GM23338 (cell line): ENCODE results near the gene ARHGAP10. TPM values are rescaled to one million over a fixed set of nuclear protein-coding genes. Genes with fewer than 3 reads are reported as not detected.

Experiments used
- ATAC-seq: fragments of 200-7000 bp; cut with Tn5 transposase; 3 replicates; pipeline ENCODE4 v1.9.1; 2020
- DNase-seq: peaks from one replicate; pipeline ENCODE4 v3.0.0-alpha.2; 2015; ENCODE audit warnings: low spot score
- H2AFZ ChIP-seq: fragments of 200-600 bp; sonication (generic); 2 replicates; pipeline ENCODE4 v1.8.0; 2016; ENCODE audit warnings: antibody characterized with exemption, mild to moderate bottlenecking, moderate library complexity
- H3F3A ChIP-seq: fragments of 200-600 bp; sonication (generic); replicated peaks from 2 replicates; pipeline ENCODE4 v1.8.0; 2017; ENCODE audit warnings: antibody characterized with exemption, mixed run types, low read depth
- H3K27ac ChIP-seq: fragments of 200-600 bp; sonication (generic); 2 replicates; pipeline ENCODE4 v1.6.1; 2016; ENCODE audit warnings: low read depth
- H3K27me3 ChIP-seq: fragments of 200-600 bp; sonication (generic); 2 replicates; pipeline ENCODE4 v1.8.0; 2016; ENCODE audit warnings: mild to moderate bottlenecking, mixed run types, moderate library complexity; ENCODE audit not compliant: insufficient read depth
- H3K36me3 ChIP-seq: fragments of 200-600 bp; sonication (generic); 2 replicates; pipeline ENCODE4 v1.8.0; 2016; ENCODE audit warnings: mild to moderate bottlenecking; ENCODE audit not compliant: insufficient read depth
- H3K4me1 ChIP-seq: fragments of 200-600 bp; sonication (generic); 2 replicates; pipeline ENCODE4 v1.8.0; 2016; ENCODE audit warnings: mild to moderate bottlenecking, moderate library complexity; ENCODE audit not compliant: insufficient read depth
- H3K4me2 ChIP-seq: fragments of 200-600 bp; sonication (generic); 2 replicates; pipeline ENCODE4 v1.7.1; 2017; ENCODE audit warnings: mixed run types
- H3K4me3 ChIP-seq: fragments of 200-600 bp; sonication (generic); 2 replicates; pipeline ENCODE4 v1.6.1; 2016; ENCODE audit warnings: mixed run types
- H3K79me2 ChIP-seq: fragments of 200-600 bp; sonication (generic); replicated peaks from 2 replicates; pipeline ENCODE4 v1.8.0; 2017; ENCODE audit warnings: mild to moderate bottlenecking; ENCODE audit not compliant: insufficient read depth
- H3K9me2 ChIP-seq: fragments of 200-600 bp; sonication (generic); 2 replicates; pipeline ENCODE4 v1.8.0; 2017; ENCODE audit not compliant: insufficient read depth
- H4K20me1 ChIP-seq: fragments of 200-600 bp; sonication (generic); replicated peaks from 2 replicates; pipeline ENCODE4 v1.8.0; 2017; ENCODE audit warnings: mild to moderate bottlenecking; ENCODE audit not compliant: insufficient read depth
- H3K27ac Mint-ChIP-seq: 2 replicates; pipeline ENCODE4 v1.8.0; 2020; ENCODE audit warnings: inconsistent platforms, mild to moderate bottlenecking, moderate library complexity, mixed read lengths
- H3K27me3 Mint-ChIP-seq: 3 replicates; pipeline ENCODE4 v1.8.0; 2022; ENCODE audit warnings: low read depth, mild to moderate bottlenecking, moderate library complexity, mixed read lengths, inconsistent platforms; ENCODE audit not compliant: insufficient read depth, poor library complexity
- H3K36me3 Mint-ChIP-seq: 3 replicates; pipeline ENCODE4 v1.8.0; 2021; ENCODE audit warnings: low read depth, mild to moderate bottlenecking, inconsistent platforms, moderate library complexity, mixed read lengths
- H3K4me1 Mint-ChIP-seq: 3 replicates; pipeline ENCODE4 v1.8.0; 2020; ENCODE audit warnings: mild to moderate bottlenecking, inconsistent platforms, mixed read lengths
- H3K4me3 Mint-ChIP-seq: 3 replicates; pipeline ENCODE4 v1.8.0; 2021; ENCODE audit warnings: moderate library complexity, mild to moderate bottlenecking, inconsistent platforms, mixed read lengths
- H3K9me3 Mint-ChIP-seq: 3 replicates; pipeline ENCODE4 v1.8.0; 2020; ENCODE audit warnings: moderate library complexity, mild to moderate bottlenecking, inconsistent platforms, mixed read lengths
- CREB1 ChIP-seq: fragments of 250-450 bp; sonication (Bioruptor Pico); IDR thresholded peaks from 2 replicates; pipeline ENCODE4 v1.5.0; 2020; ENCODE audit warnings: low read depth, mild to moderate bottlenecking, moderate library complexity
- CTCF ChIP-seq, 2 experiments: fragments of 200-600 bp in 1 of 2; sonication (generic) in 1 of 2; conservative IDR thresholded peaks; 2 replicates each; pipeline versions ENCODE4 v1.5.1 to v1.6.1; 2016 to 2017; ENCODE audit warnings: antibody characterized with exemption in 2 of 2, low read depth in 2 of 2, mild to moderate bottlenecking in 2 of 2, moderate library complexity in 1 of 2
- ETS1 ChIP-seq: IDR thresholded peaks from 2 replicates; pipeline ENCODE4 v1.6.1; 2016; ENCODE audit warnings: antibody characterized with exemption
- EZH2 ChIP-seq: fragments of 200-600 bp; sonication (generic); IDR thresholded peaks from one replicate; pipeline ENCODE4 v1.8.0; 2017; ENCODE audit warnings: antibody characterized with exemption, mild to moderate bottlenecking, low read depth; ENCODE audit not compliant: unreplicated experiment
- EZH2phosphoT487 ChIP-seq: fragments of 200-600 bp; sonication (generic); IDR thresholded peaks from one replicate; pipeline ENCODE4 v1.8.1; 2018; ENCODE audit warnings: antibody characterized with exemption; ENCODE audit not compliant: unreplicated experiment
- JUNB ChIP-seq: IDR thresholded peaks from one replicate; pipeline ENCODE4 v1.6.1; 2016; ENCODE audit warnings: antibody characterized with exemption; ENCODE audit not compliant: unreplicated experiment
- NANOG ChIP-seq: IDR thresholded peaks from 2 replicates; pipeline ENCODE4 v1.6.1; 2016; ENCODE audit warnings: antibody characterized with exemption, borderline replicate concordance
- POLR2AphosphoS5 ChIP-seq: IDR thresholded peaks from 2 replicates; pipeline ENCODE4 v1.6.1; 2016; ENCODE audit warnings: antibody characterized with exemption, low read depth
- REST ChIP-seq: IDR thresholded peaks from one replicate; pipeline ENCODE4 v1.6.1; 2018; ENCODE audit warnings: antibody characterized with exemption; ENCODE audit not compliant: unreplicated experiment
- STAT1 ChIP-seq: IDR thresholded peaks from one replicate; pipeline ENCODE4 v1.6.1; 2016; ENCODE audit warnings: antibody characterized with exemption; ENCODE audit not compliant: unreplicated experiment
- ZNF114 ChIP-seq: fragments of 250-450 bp; sonication (Bioruptor Pico); IDR thresholded peaks from 2 replicates; pipeline ENCODE4 v1.5.0; 2020; ENCODE audit warnings: mild to moderate bottlenecking, moderate library complexity
- ZNF331 ChIP-seq: fragments of 250-450 bp; sonication (Bioruptor Pico); IDR thresholded peaks from 2 replicates; pipeline ENCODE4 v1.5.0; 2020; ENCODE audit warnings: low read depth, mild to moderate bottlenecking, moderate library complexity
- ZNF462 ChIP-seq: fragments of 250-450 bp; sonication (Bioruptor Pico); IDR thresholded peaks from 2 replicates; pipeline ENCODE4 v1.5.0; 2020; ENCODE audit warnings: mild to moderate bottlenecking, moderate library complexity
- polyA plus RNA-seq: library from polyadenylated mRNA; unstranded; fragments of >200 nt; fragmentation: Nextera tagmentation; extraction: Ambion mirVana; gene quantifications from 2 replicates; pipeline ENCODE4 v1.2.1, GENCODE V29; 2016
- total RNA-seq: library from RNA; depleted of rRNA; stranded (reverse); fragments of >200 nt; shearing (Covaris generic); gene quantifications from 2 replicates; pipeline ENCODE4 v1.2.3, GENCODE V29; 2014

Gene ARHGAP10
- total and polyA plus RNA-seq, 2 experiments from 2014 or later: 5.1 to 6.3 TPM

- no peaks in the 10 kb centered on the region for H3F3A ChIP-seq
- Mint-ChIP-seq H3K27ac (no peak overlapping the region), H3K27me3 (peaks cover 5% of the 10 kb centered on the region), H3K4me1 (peaks cover 2% of the 10 kb centered on the region; the same call in 1 of the 3 replicates), H3K4me3 (no peak overlapping the region), H3K36me3 (no peaks in the 10 kb centered on the region; the same call in 1 of the 3 replicates), H3K9me3 (peaks cover 6% of the 10 kb centered on the region)
- H3K79me2 ChIP-seq: no peaks in the 10 kb centered on the region
- no peak overlapping the region for H3K27ac ChIP-seq
- H3K4me2 ChIP-seq: no peak overlapping the region
- no peak overlapping the region for H2AFZ ChIP-seq
- H3K4me3 ChIP-seq: no peak overlapping the region
- H3K36me3 ChIP-seq: no peaks in the 10 kb centered on the region
- TF ChIP-seq STAT1 (no peak), EZH2phosphoT487 (no peak), JUNB (no peak), EZH2 (no peak), ZNF331 (CRISPR knock-in tag) (no peak), REST (no peak), NANOG (no peak), CTCF (conservative IDR thresholded peaks at IDR 0.05; ENCODE audit: low read depth in 2 of 2) (no peak), ZNF114 (CRISPR knock-in tag) (no peak), POLR2AphosphoS5 (no peak), CREB1 (CRISPR knock-in tag) (no peak), ZNF462 (no peak), ETS1 (no peak)
- ATAC-seq (no peak), DNase-seq (no peak)
- H3K9me2 ChIP-seq: peaks cover 7% of the 10 kb centered on the region; the same call in 1 of the 2 replicates
- H4K20me1 ChIP-seq: no peaks in the 10 kb centered on the region
- no peaks in the 10 kb centered on the region for H3K27me3 ChIP-seq
- H3K4me1 ChIP-seq: no peaks in the 10 kb centered on the region; the same call in 1 of the 2 replicates
These were observed 371.9 kb downstream of the ARHGAP10 start for GRCh38 chr4:148103597-148104355.
